Smooth muscle cell (in vitro differentiated cells): ENCODE data around the gene S100B. TPM values are rescaled to one million over a fixed set of nuclear protein-coding genes. Genes with fewer than 3 reads are reported as not detected.

Experiments
- DNase-seq: peaks from one replicate; lab custom pipeline; 2025; ENCODE audit not compliant: unreplicated experiment; lab: John Stamatoyannopoulos, UW
- H2AFZ ChIP-seq: fragments of 200-600 bp; sonication (generic); 2 replicates; pipeline ENCODE4 v1.6.0; 2016; ENCODE audit warnings: antibody characterized with exemption, low read depth, mild to moderate bottlenecking
- H3F3A ChIP-seq: fragments of 200-600 bp; sonication (generic); 2 replicates; pipeline ENCODE4 v1.6.0; 2017; ENCODE audit warnings: antibody characterized with exemption, low read depth
- H3K27ac ChIP-seq: fragments of 200-600 bp; sonication (generic); 2 replicates; pipeline ENCODE4 v1.5.1; 2016; ENCODE audit warnings: low read depth, mild to moderate bottlenecking
- H3K27me3 ChIP-seq: fragments of 200-600 bp; sonication (generic); 2 replicates; pipeline ENCODE4 v1.6.1; 2016; ENCODE audit warnings: low read depth, mild to moderate bottlenecking
- H3K36me3 ChIP-seq: fragments of 200-600 bp; sonication (generic); 2 replicates; pipeline ENCODE4 v1.5.1; 2016; ENCODE audit warnings: low read depth
- H3K4me1 ChIP-seq: fragments of 200-600 bp; sonication (generic); 2 replicates; pipeline ENCODE4 v1.5.1; 2016; ENCODE audit warnings: low read depth
- H3K4me2 ChIP-seq: fragments of 200-600 bp; sonication (generic); 2 replicates; pipeline ENCODE4 v1.6.0; 2016; ENCODE audit warnings: mild to moderate bottlenecking
- H3K4me3 ChIP-seq: fragments of 200-600 bp; sonication (generic); 2 replicates; pipeline ENCODE4 v1.5.1; 2016; ENCODE audit warnings: mild to moderate bottlenecking
- H3K79me2 ChIP-seq: fragments of 200-600 bp; sonication (generic); 2 replicates; pipeline ENCODE4 v1.6.0; 2016; ENCODE audit warnings: low read depth, mild to moderate bottlenecking
- H3K9ac ChIP-seq: fragments of 200-600 bp; sonication (generic); 2 replicates; pipeline ENCODE4 v1.6.0; 2016; ENCODE audit warnings: low read depth
- H3K9me3 ChIP-seq: fragments of 200-600 bp; sonication (generic); replicated peaks from 2 replicates; pipeline ENCODE4 v1.5.1; 2016; ENCODE audit warnings: low read depth
- H4K20me1 ChIP-seq: fragments of 200-600 bp; sonication (generic); 2 replicates; pipeline ENCODE4 v1.6.0; 2016; ENCODE audit warnings: low read depth
- CTCF ChIP-seq: fragments of 200-600 bp; sonication (generic); IDR thresholded peaks from 2 replicates; pipeline ENCODE4 v1.5.1; 2017; ENCODE audit warnings: borderline replicate concordance, mild to moderate bottlenecking, antibody characterized with exemption; ENCODE audit not compliant: insufficient read depth, poor library complexity, severe bottlenecking
- WGBS: methylation state at CpG from one replicate; pipeline ENCODE4 v1.1.7; 2016; ENCODE audit warnings: low lambda C conversion rate; 5-methylcytosine and 5-hydroxymethylcytosine counted together
- polyA plus RNA-seq: library from polyadenylated mRNA; unstranded; fragments of >200 nt; fragmentation: Nextera tagmentation; extraction: Ambion mirVana; gene quantifications from 2 replicates; pipeline ENCODE4 v1.2.1, GENCODE V29; 2016
- total RNA-seq: library from RNA; depleted of rRNA; stranded (reverse); fragments of >200 nt; gene quantifications from 2 replicates; pipeline ENCODE4 v1.2.3, GENCODE V29; 2014

Gene S100B
- total and polyA plus RNA-seq, 2 experiments from 2014 or later, result not detected

- H3K4me3 ChIP-seq, result no peak overlapping the region
- no peaks in the 10 kb centered on the region for H3K9me3 ChIP-seq
- TF ChIP-seq CTCF, result no peak
- H2AFZ ChIP-seq, result no peak overlapping the region
- H3K79me2 ChIP-seq, result no peaks in the 10 kb centered on the region
- WGBS, result 98% methylated on average over 8 of the region's 8 CpGs
- no peak overlapping the region for H3K9ac ChIP-seq
- no peaks in the 10 kb centered on the region for H3K27me3 ChIP-seq
- H4K20me1 ChIP-seq, result no peaks in the 10 kb centered on the region
- DNase-seq, result no peak
- H3K4me2 ChIP-seq, result no peak overlapping the region
- H3K4me1 ChIP-seq, result peaks cover 5% of the 10 kb centered on the region
- no peak overlapping the region for H3K27ac ChIP-seq
- H3K36me3 ChIP-seq, result no peaks in the 10 kb centered on the region
- H3F3A ChIP-seq, result peaks cover 6% of the 10 kb centered on the region
These were observed 7.9 kb downstream of the S100B start for GRCh38 chr21:46597031-46597430.

GRCh38 chr21:46596201-46596600 lies 8.7 kb downstream of the S100B start:
- Histone ChIP-seq H3K79me2 (no peaks in the 10 kb centered on the region), H3K27me3 (no peaks in the 10 kb centered on the region), H3K4me2 (no peak overlapping the region), H4K20me1 (no peaks in the 10 kb centered on the region), H3K27ac (no peak overlapping the region), H3K9ac (no peak overlapping the region), H3K9me3 (no peaks in the 10 kb centered on the region), H3K4me1 (peaks cover 5% of the 10 kb centered on the region), H2AFZ (no peak overlapping the region), H3K4me3 (no peak overlapping the region), H3K36me3 (no peaks in the 10 kb centered on the region), H3F3A (peaks cover 6% of the 10 kb centered on the region)
- TF ChIP-seq CTCF, result no peak
- WGBS, result 82% methylated on average over 1 of the region's 1 CpG
- no peak for DNase-seq

- H3K36me3 ChIP-seq, result no peaks in the 10 kb centered on the region
- DNase-seq, result no peak
- H3K27me3 ChIP-seq, result no peaks in the 10 kb centered on the region
- H3K27ac ChIP-seq, result no peak overlapping the region
- H3K4me3 ChIP-seq, result no peak overlapping the region
- peaks cover 2% of the 10 kb centered on the region for H3K9me3 ChIP-seq
- H3K9ac ChIP-seq, result no peak overlapping the region
- no peak for TF ChIP-seq CTCF
- H3K4me2 ChIP-seq, result no peak overlapping the region
- no peak overlapping the region for H2AFZ ChIP-seq
- no peaks in the 10 kb centered on the region for H4K20me1 ChIP-seq
- WGBS, result 95% methylated on average over 8 of the region's 8 CpGs
- peaks cover 6% of the 10 kb centered on the region for H3F3A ChIP-seq
- H3K4me1 ChIP-seq, result peaks cover 5% of the 10 kb centered on the region
- H3K79me2 ChIP-seq, result no peaks in the 10 kb centered on the region
These were observed 10.6 kb downstream of the S100B start for GRCh38 chr21:46594276-46594675.

- WGBS, result 89% methylated on average over 7 of the region's 7 CpGs
These were observed 19.5 kb downstream of the S100B start for GRCh38 chr21:46585191-46585953.

More at GRCh38 chr21:46585191-46585953, 19.5 kb downstream of the S100B start:
- Histone ChIP-seq H3K9me3 (peaks cover 11% of the 10 kb centered on the region), H3K9ac (no peak overlapping the region), H3K4me3 (no peak overlapping the region), H3K79me2 (no peaks in the 10 kb centered on the region), H2AFZ (no peak overlapping the region), H3K4me1 (no peaks in the 10 kb centered on the region), H3K36me3 (peaks cover 15% of the 10 kb centered on the region), H4K20me1 (no peaks in the 10 kb centered on the region), H3K4me2 (no peak overlapping the region), H3K27me3 (no peaks in the 10 kb centered on the region), H3K27ac (no peak overlapping the region), H3F3A (no peaks in the 10 kb centered on the region)
- no peak for TF ChIP-seq CTCF
- no peak for DNase-seq
